Measurements from ENCODE around the gene NCBP3.

GRCh38 chr17:3870871-3871306, 24.8 kb upstream of the NCBP3 start:
- TF ChIP-seq POLR2AphosphoS5 (IDR thresholded peaks at IDR 0.05) (no peak), CTCF (IDR thresholded peaks at IDR 0.05) (no peak), POLR2A (IDR thresholded peaks at IDR 0.05; ENCODE audit: low read depth) (no peak)
